GM12878 (cell line): ENCODE measurements around the gene ANKMY1. TPM values are rescaled to one million over a fixed set of nuclear protein-coding genes. Genes with fewer than 3 reads are reported as not detected.

ENCODE experiments used
- ATAC-seq: fragments of 200-7000 bp; cut with Tn5 transposase; 3 replicates; pipeline ENCODE4 v1.9.1; 2020; ENCODE audit warnings: mild to moderate bottlenecking, moderate library complexity
- BruUV-seq: library from RNA; stranded (reverse); fragments of 400-500 nt; replicated peaks from 2 replicates; lab custom pipeline; 2021; lab: Mats Ljungman, UMichigan
- CTCF ChIA-PET: fragments of 300-600 bp; sonication (Branson Sonifier 250); formaldehyde crosslinking; extraction: SDS; loops from one replicate; lab custom pipeline; 2021; ENCODE audit warnings: inconsistent platforms; lab: Yijun Ruan, JAX
- POLR2A ChIA-PET: fragments of 350-600 bp; formaldehyde crosslinking; extraction: SDS; loops from one replicate; lab custom pipeline; 2021; ENCODE audit warnings: inconsistent platforms; lab: Charles Lee
- RAD21 ChIA-PET: fragments of 300-600 bp; sonication (Branson Sonifier 250); formaldehyde crosslinking; loops from one replicate; lab custom pipeline; 2023; ENCODE audit warnings: antibody characterized with exemption; ENCODE audit not compliant: unreplicated experiment; lab: Charles Lee
- SMC1A ChIA-PET: fragments of 300-600 bp; sonication (Branson Sonifier 250); formaldehyde crosslinking; loops from one replicate; lab custom pipeline; 2023; ENCODE audit not compliant: unreplicated experiment, uncharacterized antibody; lab: Charles Lee
- DNase-seq: peaks from one replicate; pipeline ENCODE4 v3.0.0-alpha.2; 2011; ENCODE audit warnings: low read depth, low spot score
- FAIRE-seq: peaks from 3 replicates; lab custom pipeline; 2011; peaks lifted over from hg19 to GRCh38; lab: Jason Lieb, UNC
- H2AFZ ChIP-seq: 2 replicates; pipeline ENCODE4 v1.6.0; 2011; ENCODE audit warnings: low read depth, low read length, control low read depth; ENCODE audit not compliant: control insufficient read depth
- H3K27ac ChIP-seq: 2 replicates; pipeline ENCODE4 v1.5.1; 2011; ENCODE audit warnings: control low read depth; ENCODE audit not compliant: control insufficient read depth, insufficient read depth
- H3K27me3 ChIP-seq, 2 experiments: replicated peaks in 1 of 2; 2 replicates each; pipeline versions ENCODE4 v1.6.0 to v1.6.1; 2011; ENCODE audit warnings: low read length in 1 of 2; ENCODE audit not compliant: control insufficient read depth in 2 of 2, insufficient read depth in 2 of 2
- H3K36me3 ChIP-seq, 2 experiments: 2 replicates each; pipeline ENCODE4 v1.5.1; 2011; ENCODE audit warnings: low read length in 1 of 2; ENCODE audit not compliant: control insufficient read depth in 2 of 2, insufficient read depth in 2 of 2
- H3K4me1 ChIP-seq: 2 replicates; pipeline ENCODE4 v1.6.1; 2011; ENCODE audit warnings: mild to moderate bottlenecking, low read length, moderate library complexity, mixed read lengths; ENCODE audit not compliant: control insufficient read depth, insufficient read depth
- H3K4me2 ChIP-seq: 2 replicates; pipeline ENCODE4 v1.6.0; 2011; ENCODE audit warnings: control low read depth; ENCODE audit not compliant: control insufficient read depth, insufficient read depth
- H3K4me3 ChIP-seq: fragments of 200-600 bp; sonication (generic); 2 replicates; pipeline ENCODE4 v1.5.1; 2016
- H3K79me2 ChIP-seq: 2 replicates; pipeline ENCODE4 v1.6.0; 2011; ENCODE audit warnings: low read length; ENCODE audit not compliant: control insufficient read depth, insufficient read depth
- H3K9ac ChIP-seq: 2 replicates; pipeline ENCODE4 v1.8.0; 2011; ENCODE audit warnings: low read length, control low read depth, mixed read lengths; ENCODE audit not compliant: control insufficient read depth, insufficient read depth
- H3K9me3 ChIP-seq: replicated peaks from 3 replicates; pipeline ENCODE4 v1.5.1; 2011; ENCODE audit warnings: mild to moderate bottlenecking, low read length; ENCODE audit not compliant: control insufficient read depth, insufficient read depth
- H4K20me1 ChIP-seq: 2 replicates; pipeline ENCODE4 v1.6.0; 2011; ENCODE audit not compliant: control insufficient read depth, insufficient read depth
- CREB1 ChIP-seq: IDR thresholded peaks from 2 replicates; pipeline ENCODE4 v1.6.1; 2012; ENCODE audit warnings: low read depth, mild to moderate bottlenecking, inconsistent platforms
- E2F4 ChIP-seq: IDR thresholded peaks from 2 replicates; pipeline ENCODE4 v1.6.1; 2012; ENCODE audit warnings: low read depth, low read length, improper control_type of control experiment
- HCFC1 ChIP-seq: fragments of 150-350 bp; IDR thresholded peaks from 2 replicates; pipeline ENCODE4 v1.6.1; 2014; ENCODE audit warnings: low read length
- IRF4 ChIP-seq: IDR thresholded peaks from 2 replicates; pipeline ENCODE4 v1.6.1; 2011; ENCODE audit warnings: low read depth, low read length
- POLR2A ChIP-seq: IDR thresholded peaks from 2 replicates; pipeline ENCODE4 v1.6.1; 2011; ENCODE audit warnings: low read depth, mild to moderate bottlenecking, low read length
- SREBF2 ChIP-seq: IDR thresholded peaks from 2 replicates; pipeline ENCODE4 v1.6.1; 2012; ENCODE audit warnings: mild to moderate bottlenecking, low read length
- TCF3 ChIP-seq: IDR thresholded peaks from 2 replicates; pipeline ENCODE4 v1.6.1; 2012; ENCODE audit warnings: low read depth, mild to moderate bottlenecking, low read length, borderline replicate concordance; ENCODE audit not compliant: insufficient read depth
- ZNF274 ChIP-seq: IDR thresholded peaks from one replicate; pipeline ENCODE4 v1.8.0; 2011; ENCODE audit not compliant: insufficient read length, insufficient read depth
- WGBS: methylation state at CpG from one replicate; pipeline ENCODE4 v1.1.6; 2016; ENCODE audit warnings: low lambda C conversion rate; ENCODE audit not compliant: insufficient replicate concordance, insufficient coverage; ENCODE audit errors: missing lambda C conversion rate; 5-methylcytosine and 5-hydroxymethylcytosine counted together
- in situ Hi-C: fragments of 300-500 bp; cut with MboI; formaldehyde crosslinking; loops from 9 replicates; pipeline ENCODE4 v1.14.3; 2018; ENCODE audit warnings: mixed read lengths
- intact Hi-C: fragments of 100-400 bp; cut with micrococcal nuclease; formaldehyde crosslinking; loops from one replicate; pipeline ENCODE4 v1.14.2; 2022; ENCODE audit not compliant: unreplicated experiment
- polyA plus RNA-seq, 11 experiments: library from polyadenylated mRNA; depleted of rRNA in 4 of 11; unstranded in 6 of 11; stranded (reverse) in 5 of 11; fragments of >200 nt; fragmentation: Nextera tagmentation in 4 of 11; fragmentation: Illumina TruSeq in 1 of 11; extraction: Ambion mirVana in 4 of 11; extraction: Trizol in 1 of 11; gene quantifications; 1 replicate in 1 of 11; 2 replicates in 10 of 11; pipeline versions ENCODE4 v1.2.1 to v1.2.3, GENCODE V29; 2011 to 2016; ENCODE audit warnings: inconsistent platforms in 2 of 11, missing spikeins in 2 of 11, low read depth in 1 of 11
- total RNA-seq, 4 experiments: library from RNA; depleted of rRNA in 3 of 4; stranded (reverse); fragments of >200 nt in 3 of 4; fragmentation: Illumina TruSeq in 1 of 4; extraction: Trizol in 1 of 4; gene quantifications; 2 replicates each; pipeline versions ENCODE4 v1.2.1 to v1.2.3, GENCODE V29; 2013 to 2021

The ANKMY1 gene
- total and polyA plus RNA-seq, 10 of the 15 experiments (the other 5 are each of a cell fraction or from before 2014, with no cell fraction given) = 1.1 to 15.3 (median 11.1) TPM

GRCh38 chr2:240598311-240598911, 40.6 kb upstream of the ANKMY1 start (continued):
- no peak for TF ChIP-seq CREB1
- no peak for TF ChIP-seq E2F4
- no peak for TF ChIP-seq TCF3
- TF ChIP-seq IRF4 = no peak

DNA sequence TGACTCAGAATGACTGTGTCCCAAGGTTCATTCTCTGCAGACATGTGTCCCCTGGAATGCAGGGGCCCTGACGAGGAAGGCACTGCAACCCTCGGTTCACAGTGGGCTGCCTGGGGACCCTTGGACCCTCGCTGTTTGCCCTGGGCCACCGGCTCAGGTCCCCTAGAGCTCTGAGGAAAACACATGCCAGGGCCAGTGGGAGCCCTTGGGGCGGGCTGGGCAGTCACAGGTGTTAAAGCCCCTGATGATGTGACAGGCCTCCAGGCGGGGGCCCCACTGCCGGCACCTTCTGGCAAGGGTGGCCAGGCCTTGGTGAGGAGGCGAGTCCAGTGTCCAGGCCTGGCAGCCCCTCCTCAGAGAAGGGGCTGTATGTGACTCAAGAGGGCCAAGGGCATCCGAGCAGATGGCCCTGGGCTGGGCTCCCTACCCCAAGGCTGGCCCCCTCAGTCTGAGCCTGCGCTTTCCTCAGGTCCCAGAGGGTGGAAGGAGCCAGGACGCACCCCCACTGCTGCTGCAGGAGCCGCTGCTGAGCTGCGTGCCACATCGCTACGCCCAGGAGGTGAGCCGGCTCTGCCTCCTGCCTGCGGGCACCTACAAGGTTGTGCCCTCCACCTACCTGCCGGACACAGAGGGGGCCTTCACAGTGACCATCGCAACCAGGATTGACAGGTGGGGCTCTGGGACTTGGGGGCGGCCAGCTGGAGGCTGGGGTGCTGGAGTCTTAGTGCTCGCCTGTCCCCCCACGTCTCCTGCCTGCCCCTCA, 39.8 kb upstream of the ANKMY1 start:
- 90% methylated on average over 19 of the region's 22 CpGs for WGBS

More for the DNA sequence above, 39.8 kb upstream of the ANKMY1 start:
- no peaks in the 10 kb centered on the region for H3K79me2 ChIP-seq
- no peak overlapping the region for H3K4me2 ChIP-seq
- no peak overlapping the region for H2AFZ ChIP-seq
- H4K20me1 ChIP-seq = no peaks in the 10 kb centered on the region
- H3K36me3 ChIP-seq = peaks cover 0 to 22% of the 10 kb centered on the region in 2 experiments; a peak in 3 of 4 replicates
- no TSS peak for BruUV-seq
- no peak overlapping the region for H3K9ac ChIP-seq
- no peak for DNase-seq
- in situ Hi-C loops (no loop called here), intact Hi-C loops (no loop called here)
- FAIRE-seq = no peak
- H3K9me3 ChIP-seq = no peaks in the 10 kb centered on the region
- no peak for ATAC-seq
- ChIA-PET RAD21 (no interaction called here), SMC1A (no interaction called here), POLR2A (no interaction called here), CTCF (no interaction called here)
- no peak overlapping the region for H3K27ac ChIP-seq
- H3K27me3 ChIP-seq = no peaks in the 10 kb centered on the region
- no peaks in the 10 kb centered on the region; the same call in 1 of the 2 replicates for H3K4me1 ChIP-seq
- H3K4me3 ChIP-seq = no peak overlapping the region
- TF ChIP-seq POLR2A = 0 out of 2 replicates have a peak, but pooled peaks have one; percentile 6
- TF ChIP-seq HCFC1 = no peak
- TF ChIP-seq ZNF274 = no peak
- TF ChIP-seq SREBF2 = no peak
